HepG2 (cell line): ENCODE results near the gene ULK4. TPM values are rescaled to one million over a fixed set of nuclear protein-coding genes. Genes with fewer than 3 reads are reported as not detected.

Experiments
- ATAC-seq: fragments of 200-7000 bp; cut with Tn5 transposase; 3 replicates; pipeline ENCODE4 v1.9.1; 2020; ENCODE audit warnings: mild to moderate bottlenecking, moderate library complexity
- BruUV-seq: library from RNA; stranded (reverse); fragments of 400-500 nt; replicated peaks from 2 replicates; lab custom pipeline; 2021; lab: Mats Ljungman, UMichigan
- CTCF ChIA-PET: fragments of 300-600 bp; formaldehyde crosslinking; extraction: SDS; loops from one replicate; lab custom pipeline; 2021; ENCODE audit warnings: low total read pairs, inconsistent platforms, low intra/inter-chr PET ratio; lab: Yijun Ruan, JAX
- POLR2A ChIA-PET: fragments of 350-600 bp; sonication (Branson Sonifier 250); formaldehyde crosslinking; loops from one replicate; lab custom pipeline; 2020; ENCODE audit warnings: antibody characterized with exemption, inconsistent platforms; lab: Yijun Ruan, JAX
- DNase-seq: peaks from one replicate; pipeline ENCODE4 v3.0.0-alpha.2; 2015; ENCODE audit warnings: low spot score
- FAIRE-seq: peaks from 3 replicates; lab custom pipeline; 2011; peaks lifted over from hg19 to GRCh38; lab: Jason Lieb, UNC
- H2AFZ ChIP-seq: one replicate; pipeline ENCODE4 v1.6.1; 2011; ENCODE audit warnings: low read length, inconsistent platforms
- H3K27ac ChIP-seq: fragments of 300-600 bp; 3 replicates; pipeline ENCODE4 v1.8.0; 2011; ENCODE audit warnings: mixed run types, mild to moderate bottlenecking, mixed read lengths, low read length, inconsistent platforms; ENCODE audit not compliant: insufficient read depth; ENCODE audit errors: extremely low read length
- H3K27me3 ChIP-seq, 2 experiments: fragments of 200-600 bp in 1 of 2; 2 replicates in 1 of 2; 3 replicates in 1 of 2; pipeline versions ENCODE4 v1.6.0 to v1.8.0; 2011; ENCODE audit warnings: low read length in 2 of 2, mild to moderate bottlenecking in 2 of 2, moderate library complexity in 2 of 2, inconsistent platforms in 1 of 2; ENCODE audit not compliant: insufficient read depth in 2 of 2, control insufficient read depth in 1 of 2
- H3K36me3 ChIP-seq, 2 experiments: fragments of 200-600 bp in 1 of 2; replicated peaks in 1 of 2; 2 replicates in 1 of 2; 3 replicates in 1 of 2; pipeline versions ENCODE4 v1.5.1 to v1.8.0; 2011; ENCODE audit warnings: low read length in 2 of 2, inconsistent platforms in 1 of 2; ENCODE audit not compliant: insufficient read depth in 2 of 2, control insufficient read depth in 1 of 2
- H3K4me1 ChIP-seq: 2 replicates; pipeline ENCODE4 v1.5.1; 2012; ENCODE audit warnings: low read length, inconsistent platforms; ENCODE audit not compliant: insufficient read depth
- H3K4me2 ChIP-seq: 2 replicates; pipeline ENCODE4 v1.6.0; 2011; ENCODE audit warnings: low read depth, low read length, inconsistent platforms
- H3K4me3 ChIP-seq, 3 experiments: fragments of 200-600 bp in 1 of 3; sonication (generic), shearing (Covaris generic) in 1 of 3; replicated peaks in 1 of 3; 2 replicates each; pipeline ENCODE4 v1.5.1; 2011 to 2016; ENCODE audit warnings: low read length in 3 of 3, inconsistent platforms in 2 of 3, low read depth in 2 of 3, mild to moderate bottlenecking in 2 of 3, control low read depth in 1 of 3, mixed read lengths in 1 of 3; ENCODE audit not compliant: insufficient read depth in 1 of 3
- H3K79me2 ChIP-seq: one replicate; pipeline ENCODE4 v1.6.1; 2011; ENCODE audit warnings: low read length, inconsistent platforms; ENCODE audit not compliant: insufficient read depth
- H3K9ac ChIP-seq: 2 replicates; pipeline ENCODE4 v1.6.0; 2011; ENCODE audit warnings: mild to moderate bottlenecking, low read depth, low read length, inconsistent platforms; ENCODE audit not compliant: insufficient read depth
- H3K9me3 ChIP-seq: 2 replicates; pipeline ENCODE4 v1.5.1; 2012; ENCODE audit warnings: mild to moderate bottlenecking, low read length
- H4K20me1 ChIP-seq: 2 replicates; pipeline ENCODE4 v1.6.0; 2011; ENCODE audit warnings: inconsistent platforms, mild to moderate bottlenecking, low read length, moderate library complexity; ENCODE audit not compliant: insufficient read depth
- CCAR2 ChIP-seq: fragments of 200-400 bp; formaldehyde crosslinking; optimal IDR thresholded peaks from 2 replicates; pipeline ENCODE3; 2018; ENCODE audit warnings: low read depth, mild to moderate bottlenecking, low read length, moderate library complexity
- CEBPB ChIP-seq: IDR thresholded peaks from 2 replicates; pipeline ENCODE4 v1.6.1; 2011; ENCODE audit warnings: low read depth, low read length, improper control_type of control experiment, borderline replicate concordance
- CENPT ChIP-seq: sonication (generic); formaldehyde crosslinking; IDR thresholded peaks from 2 replicates; pipeline ENCODE4 v1.8.0; 2022; ENCODE audit warnings: low read depth, mild to moderate bottlenecking, moderate library complexity, missing genetic modification reagents
- CHD2 ChIP-seq: IDR thresholded peaks from 2 replicates; pipeline ENCODE4 v1.6.1; 2011; ENCODE audit warnings: low read depth, low read length, improper control_type of control experiment
- MED1 ChIP-seq: sonication (generic); formaldehyde crosslinking; IDR thresholded peaks from 2 replicates; pipeline ENCODE4 v1.4.0; 2020; ENCODE audit warnings: missing genetic modification reagents
- MED8 ChIP-seq: sonication (generic); formaldehyde crosslinking; IDR thresholded peaks from 2 replicates; pipeline ENCODE4 v1.8.1; 2023; ENCODE audit warnings: mild to moderate bottlenecking, missing genetic modification reagents; ENCODE audit not compliant: insufficient replicate concordance
- NCOR1 ChIP-seq: fragments of 200-600 bp; sonication (generic); IDR thresholded peaks from 2 replicates; pipeline ENCODE4 v1.7.0; 2017; ENCODE audit warnings: antibody characterized with exemption, low read length, borderline replicate concordance
- POGZ ChIP-seq: sonication (generic); formaldehyde crosslinking; IDR thresholded peaks from 2 replicates; pipeline ENCODE4 v1.4.0; 2020; ENCODE audit warnings: mild to moderate bottlenecking, missing genetic modification reagents
- RFX1 ChIP-seq: fragments of 450-650 bp; IDR thresholded peaks from 2 replicates; pipeline ENCODE4 v1.6.1; 2017
- ZBTB39 ChIP-seq: sonication (generic); formaldehyde crosslinking; IDR thresholded peaks from 2 replicates; pipeline ENCODE4 v1.5.0; 2020; ENCODE audit warnings: missing genetic modification reagents
- ZNF264 ChIP-seq: sonication (generic); formaldehyde crosslinking; IDR thresholded peaks from 2 replicates; pipeline ENCODE4 v1.4.0; 2020; ENCODE audit warnings: missing genetic modification reagents
- ZNF768 ChIP-seq: sonication (generic); formaldehyde crosslinking; IDR thresholded peaks from 2 replicates; pipeline ENCODE4 v1.4.0; 2020; ENCODE audit warnings: missing genetic modification reagents
- ZNF816 ChIP-seq: sonication (generic); formaldehyde crosslinking; IDR thresholded peaks from 2 replicates; pipeline ENCODE4 v1.8.0; 2022; ENCODE audit warnings: missing genetic modification reagents, mild to moderate bottlenecking, borderline replicate concordance
- ZNF839 ChIP-seq: sonication (generic); formaldehyde crosslinking; IDR thresholded peaks from 2 replicates; pipeline ENCODE4 v1.4.0; 2020; ENCODE audit warnings: missing genetic modification reagents, mild to moderate bottlenecking, borderline replicate concordance
- ZZZ3 ChIP-seq: sonication (generic); formaldehyde crosslinking; IDR thresholded peaks from 2 replicates; pipeline ENCODE4 v1.4.0; 2020; ENCODE audit warnings: missing genetic modification reagents, mild to moderate bottlenecking, borderline replicate concordance
- WGBS: methylation state at CpG from one replicate; pipeline ENCODE4 v1.1.6; 2017; ENCODE audit warnings: low lambda C conversion rate; 5-methylcytosine and 5-hydroxymethylcytosine counted together
- in situ Hi-C: cut with HindIII; loops from 2 replicates; pipeline ENCODE4 v1.10.0; 2017; ENCODE audit warnings: low pct_unique_long_range_greater_than_20kb; ENCODE audit not compliant: extremely low pct_ligation_motif_present
- intact Hi-C: fragments of 100-400 bp; cut with micrococcal nuclease; formaldehyde crosslinking; loops from one replicate; pipeline ENCODE4 v1.10.0; 2022; ENCODE audit not compliant: unreplicated experiment
- polyA plus RNA-seq, 8 experiments: library from polyadenylated mRNA; depleted of rRNA in 3 of 8; stranded (reverse) in 7 of 8; unstranded in 1 of 8; fragments of >200 nt; fragmentation: Illumina TruSeq in 4 of 8; extraction: Trizol in 4 of 8; gene quantifications; 2 replicates each; pipeline versions ENCODE4 v1.2.1 to v1.2.3, GENCODE V29; 2011 to 2016; ENCODE audit warnings: low read depth in 4 of 8, missing spikeins in 1 of 8, mixed read lengths in 1 of 8; ENCODE audit not compliant: insufficient read depth in 1 of 8
- total RNA-seq, 5 experiments: library from RNA; depleted of rRNA; stranded (reverse); fragments of >200 nt; fragmentation: Illumina TruSeq; extraction: Trizol; gene quantifications; 2 replicates each; pipeline ENCODE4 v1.2.3, GENCODE V29; 2016; ENCODE audit warnings: low read depth in 1 of 5
- TF ChIP-seq, protein P1 (sequence below): sonication (generic); formaldehyde crosslinking; IDR thresholded peaks from 2 replicates; pipeline ENCODE4 v1.8.0; 2022; ENCODE audit warnings: mild to moderate bottlenecking, missing genetic modification reagents; ENCODE audit not compliant: insufficient replicate concordance
- TF ChIP-seq, protein P2 (sequence below): sonication (generic); formaldehyde crosslinking; IDR thresholded peaks from 2 replicates; pipeline ENCODE4 v1.5.1; 2020; ENCODE audit warnings: missing genetic modification reagents, mild to moderate bottlenecking, borderline replicate concordance
- TF ChIP-seq, protein P3 (sequence below): sonication (generic); formaldehyde crosslinking; IDR thresholded peaks from 2 replicates; pipeline ENCODE4 v1.8.1; 2023; ENCODE audit warnings: mild to moderate bottlenecking, moderate library complexity, missing genetic modification reagents

Gene ULK4
- total and polyA plus RNA-seq, 2 of the 13 experiments (the other 11 are each of a cell fraction or from before 2014, with no cell fraction given) = 6.7 to 11.8 TPM

- no peaks in the 10 kb centered on the region for H3K9me3 ChIP-seq
- no peak overlapping the region for H3K9ac ChIP-seq
- ATAC-seq (no peak), DNase-seq (no peak), FAIRE-seq (no peak)
- H3K4me2 ChIP-seq = no peak overlapping the region
- no TSS peak for BruUV-seq
- H2AFZ ChIP-seq = no peak overlapping the region
- no peaks in the 10 kb centered on the region for H3K79me2 ChIP-seq
- 89% methylated on average over 4 of the region's 4 CpGs for WGBS
- H3K36me3 ChIP-seq = no peaks in the 10 kb centered on the region
- H4K20me1 ChIP-seq = no peaks in the 10 kb centered on the region
- H3K4me3 ChIP-seq = no peak overlapping the region
- no peaks in the 10 kb centered on the region for H3K27me3 ChIP-seq
- POLR2A ChIA-PET = no interaction called here
- CTCF ChIA-PET = no interaction called here
- TF ChIP-seq ZBTB39 (CRISPR knock-in tag) = no peak
- TF ChIP-seq ZNF816 (CRISPR knock-in tag) = no peak
- no peak for TF ChIP-seq ZNF264
- TF ChIP-seq ZZZ3 = no peak
- no peak for TF ChIP-seq CENPT (CRISPR knock-in tag)
- TF ChIP-seq CCAR2 = no peak
- TF ChIP-seq MED8 (CRISPR knock-in tag) = no peak
- no peak for TF ChIP-seq CEBPB
- TF ChIP-seq, protein P1, sequence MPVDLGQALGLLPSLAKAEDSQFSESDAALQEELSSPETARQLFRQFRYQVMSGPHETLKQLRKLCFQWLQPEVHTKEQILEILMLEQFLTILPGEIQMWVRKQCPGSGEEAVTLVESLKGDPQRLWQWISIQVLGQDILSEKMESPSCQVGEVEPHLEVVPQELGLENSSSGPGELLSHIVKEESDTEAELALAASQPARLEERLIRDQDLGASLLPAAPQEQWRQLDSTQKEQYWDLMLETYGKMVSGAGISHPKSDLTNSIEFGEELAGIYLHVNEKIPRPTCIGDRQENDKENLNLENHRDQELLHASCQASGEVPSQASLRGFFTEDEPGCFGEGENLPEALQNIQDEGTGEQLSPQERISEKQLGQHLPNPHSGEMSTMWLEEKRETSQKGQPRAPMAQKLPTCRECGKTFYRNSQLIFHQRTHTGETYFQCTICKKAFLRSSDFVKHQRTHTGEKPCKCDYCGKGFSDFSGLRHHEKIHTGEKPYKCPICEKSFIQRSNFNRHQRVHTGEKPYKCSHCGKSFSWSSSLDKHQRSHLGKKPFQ (CRISPR knock-in tag) = no peak
- TF ChIP-seq CHD2 = no peak
- TF ChIP-seq NCOR1 = no peak
- TF ChIP-seq MED1 = no peak
- no peak for TF ChIP-seq ZNF768
- TF ChIP-seq RFX1 = no peak
- TF ChIP-seq, protein P2, sequence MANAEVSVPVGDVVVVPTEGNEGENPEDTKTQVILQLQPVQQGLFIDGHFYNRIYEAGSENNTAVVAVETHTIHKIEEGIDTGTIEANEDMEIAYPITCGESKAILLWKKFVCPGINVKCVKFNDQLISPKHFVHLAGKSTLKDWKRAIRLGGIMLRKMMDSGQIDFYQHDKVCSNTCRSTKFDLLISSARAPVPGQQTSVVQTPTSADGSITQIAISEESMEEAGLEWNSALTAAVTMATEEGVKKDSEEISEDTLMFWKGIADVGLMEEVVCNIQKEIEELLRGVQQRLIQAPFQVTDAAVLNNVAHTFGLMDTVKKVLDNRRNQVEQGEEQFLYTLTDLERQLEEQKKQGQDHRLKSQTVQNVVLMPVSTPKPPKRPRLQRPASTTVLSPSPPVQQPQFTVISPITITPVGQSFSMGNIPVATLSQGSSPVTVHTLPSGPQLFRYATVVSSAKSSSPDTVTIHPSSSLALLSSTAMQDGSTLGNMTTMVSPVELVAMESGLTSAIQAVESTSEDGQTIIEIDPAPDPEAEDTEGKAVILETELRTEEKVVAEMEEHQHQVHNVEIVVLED (CRISPR knock-in tag) = no peak
- no peak for TF ChIP-seq POGZ
- TF ChIP-seq, protein P3, sequence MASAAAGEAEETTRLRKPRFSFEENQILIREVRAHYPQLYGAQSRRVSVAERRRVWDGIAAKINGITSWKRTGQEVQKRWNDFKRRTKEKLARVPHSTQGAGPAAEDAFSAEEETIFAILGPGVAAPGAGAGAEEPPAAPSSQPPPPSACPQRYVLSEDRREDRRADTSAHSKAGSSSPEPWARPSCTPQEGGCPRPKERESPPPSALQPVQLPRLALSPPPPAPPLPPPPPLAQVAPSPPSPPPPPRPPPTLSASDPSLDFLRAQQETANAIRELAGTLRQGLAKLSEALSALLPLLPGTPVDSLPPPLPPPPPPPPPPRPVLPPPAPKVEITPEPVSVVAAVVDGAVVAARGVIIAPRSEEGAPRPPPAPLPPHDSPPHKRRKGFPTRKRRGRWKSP (CRISPR knock-in tag) = no peak
- no peak for TF ChIP-seq ZNF839 (CRISPR knock-in tag)
- H3K27ac ChIP-seq = no peak overlapping the region
- H3K4me1 ChIP-seq = no peaks in the 10 kb centered on the region
- intact Hi-C loops = no loop called here
- in situ Hi-C loops = no loop called here
Observed at GRCh38 chr3:41460736-41461135, 501.2 kb downstream of the ULK4 start.
